B cell (primary cell): ENCODE results near the gene FAM229A. TPM values are rescaled to one million over a fixed set of nuclear protein-coding genes. Genes with fewer than 3 reads are reported as not detected.

Experiments used
- ATAC-seq: fragments of 200-7000 bp; cut with Tn5 transposase; one replicate; pipeline ENCODE4 v1.10.0; 2021; ENCODE audit warnings: low read depth, mild to moderate bottlenecking, moderate number of reproducible peaks, moderate library complexity
- CTCF ChIA-PET: fragments of 350-600 bp; sonication (Branson Sonifier 250); formaldehyde crosslinking; loops from one replicate; lab custom pipeline; 2021; ENCODE audit warnings: antibody characterized with exemption, inconsistent platforms; lab: Charles Lee
- POLR2A ChIA-PET: fragments of 350-600 bp; sonication (Branson Sonifier 250); formaldehyde crosslinking; loops from one replicate; lab custom pipeline; 2021; ENCODE audit warnings: antibody characterized with exemption; lab: Charles Lee
- DNase-seq: peaks from one replicate; pipeline ENCODE4 v3.0.0; 2013
- H2AFZ ChIP-seq: 2 replicates; pipeline ENCODE4 v1.6.1; 2012; ENCODE audit warnings: mild to moderate bottlenecking, low read depth, low read length; ENCODE audit not compliant: insufficient read depth, poor library complexity, severe bottlenecking
- H3K27ac ChIP-seq, 2 donors: 1 replicate in 1 of 2; 2 replicates in 1 of 2; pipeline ENCODE4 v1.5.1; 2012 to 2013; ENCODE audit warnings: low read length in 2 of 2, mild to moderate bottlenecking in 2 of 2, moderate library complexity in 1 of 2
- H3K27me3 ChIP-seq, 4 experiments: fragments of 200-600 bp in 1 of 4; sonication (generic) in 1 of 4; replicated peaks in 1 of 4; 1 replicate in 2 of 4; 2 replicates in 2 of 4; pipeline versions ENCODE4 v1.6.1 to v1.7.0; 2013 to 2016; ENCODE audit warnings: low read length in 3 of 4, mild to moderate bottlenecking in 2 of 4, mixed read lengths in 1 of 4, moderate library complexity in 1 of 4; ENCODE audit not compliant: insufficient read depth in 4 of 4, control insufficient read depth in 3 of 4; ENCODE audit errors: control extremely low read depth in 1 of 4
- H3K36me3 ChIP-seq, 2 experiments: replicated peaks in 1 of 2; 1 replicate in 1 of 2; 2 replicates in 1 of 2; pipeline versions ENCODE4 v1.6.1 to v1.7.1; 2013; ENCODE audit warnings: low read length in 1 of 2; ENCODE audit not compliant: insufficient read depth in 2 of 2, control insufficient read depth in 1 of 2; ENCODE audit errors: control extremely low read depth in 1 of 2, extremely low read depth in 1 of 2
- H3K4me1 ChIP-seq, 2 donors: fragments of 200-600 bp in 1 of 2; sonication (generic) in 1 of 2; 1 replicate in 1 of 2; 2 replicates in 1 of 2; pipeline versions ENCODE4 v1.5.1 to v1.6.1; 2013 to 2017; ENCODE audit warnings: low read length in 2 of 2; ENCODE audit not compliant: control insufficient read depth in 2 of 2, insufficient read depth in 2 of 2
- H3K4me2 ChIP-seq: replicated peaks from 2 replicates; pipeline ENCODE3; 2012; ENCODE audit warnings: mild to moderate bottlenecking, low read depth, low read length; ENCODE audit not compliant: poor library complexity, severe bottlenecking
- H3K4me3 ChIP-seq, 5 experiments: fragments of 200-600 bp in 1 of 5; sonication (generic) in 1 of 5; 1 replicate in 3 of 5; 2 replicates in 2 of 5; pipeline versions ENCODE4 v1.5.1 to v1.7.0; 2011 to 2016; ENCODE audit warnings: low read length in 4 of 5, mild to moderate bottlenecking in 4 of 5, low read depth in 2 of 5, control low read depth in 1 of 5, moderate library complexity in 1 of 5; ENCODE audit not compliant: insufficient read depth in 1 of 5; ENCODE audit errors: control extremely low read depth in 1 of 5, extremely low read depth in 1 of 5
- H3K79me2 ChIP-seq: fragments of 200-600 bp; sonication (generic); one replicate; pipeline ENCODE4 v1.6.0; 2016; ENCODE audit warnings: low read length; ENCODE audit not compliant: control insufficient read depth, insufficient read depth
- H3K9ac ChIP-seq: fragments of 200-600 bp; sonication (generic); 2 replicates; pipeline ENCODE4 v1.6.1; 2017; ENCODE audit warnings: mild to moderate bottlenecking, low read length, moderate library complexity
- H3K9me3 ChIP-seq, 3 donors: one replicate each; pipeline versions ENCODE4 v1.6.1 to v1.7.1; 2013; ENCODE audit warnings: low read length in 2 of 3; ENCODE audit not compliant: control insufficient read depth in 2 of 3, insufficient read depth in 1 of 3; ENCODE audit errors: control extremely low read depth in 1 of 3
- H4K20me1 ChIP-seq: 2 replicates; pipeline ENCODE4 v1.6.0; 2012; ENCODE audit warnings: mild to moderate bottlenecking, low read length; ENCODE audit not compliant: insufficient read depth, control insufficient read depth, poor library complexity, severe bottlenecking
- H3K27ac Mint-ChIP-seq: one replicate; pipeline ENCODE4 v1.8.0; 2021; ENCODE audit warnings: mixed read lengths
- H3K27me3 Mint-ChIP-seq: one replicate; pipeline ENCODE4 v1.8.0; 2021; ENCODE audit warnings: mixed read lengths
- H3K4me1 Mint-ChIP-seq: one replicate; pipeline ENCODE4 v1.8.0; 2021; ENCODE audit warnings: mixed read lengths
- H3K4me3 Mint-ChIP-seq: one replicate; pipeline ENCODE4 v1.8.0; 2021; ENCODE audit warnings: mixed read lengths
- H3K9me3 Mint-ChIP-seq: one replicate; pipeline ENCODE4 v1.8.0; 2022; ENCODE audit warnings: mixed read lengths; ENCODE audit not compliant: insufficient read depth
- EZH2 ChIP-seq: IDR thresholded peaks from 2 replicates; pipeline ENCODE4 v1.6.1; 2012; ENCODE audit warnings: borderline replicate concordance, low read depth, mild to moderate bottlenecking, moderate library complexity, low read length; ENCODE audit not compliant: insufficient read depth, poor library complexity, severe bottlenecking
- WGBS: methylation state at CpG from one replicate; pipeline ENCODE4 v1.1.5; 2013; ENCODE audit warnings: missing lambda C conversion rate; ENCODE audit not compliant: insufficient coverage; 5-methylcytosine and 5-hydroxymethylcytosine counted together
- intact Hi-C: fragments of 100-400 bp; cut with micrococcal nuclease; formaldehyde crosslinking; loops from one replicate; pipeline ENCODE4 v1.10.0; 2022
- polyA plus RNA-seq: library from polyadenylated mRNA; depleted of rRNA; stranded (reverse); fragments of >200 nt; gene quantifications from 2 replicates; pipeline ENCODE4 v1.2.3, GENCODE V29; 2012
- total RNA-seq, 2 donors: library from RNA; stranded (reverse); fragments of 120-200 nt in 1 of 2; gene quantifications; 1 replicate in 1 of 2; 2 replicates in 1 of 2; pipeline versions ENCODE4 v1.2.3 to v1.2.4, GENCODE V29; 2013 to 2022
- TF ChIP-seq, protein P1 (sequence below): fragments of 200-600 bp; IDR thresholded peaks from one replicate; pipeline ENCODE4 v1.8.0; 2022; ENCODE audit warnings: antibody characterized with exemption, mild to moderate bottlenecking

The FAM229A gene
- total and polyA plus RNA-seq, 2 donors (not counting 1 experiment from before 2014, with no cell fraction given): 33.3 to 33.8 TPM

DNA sequence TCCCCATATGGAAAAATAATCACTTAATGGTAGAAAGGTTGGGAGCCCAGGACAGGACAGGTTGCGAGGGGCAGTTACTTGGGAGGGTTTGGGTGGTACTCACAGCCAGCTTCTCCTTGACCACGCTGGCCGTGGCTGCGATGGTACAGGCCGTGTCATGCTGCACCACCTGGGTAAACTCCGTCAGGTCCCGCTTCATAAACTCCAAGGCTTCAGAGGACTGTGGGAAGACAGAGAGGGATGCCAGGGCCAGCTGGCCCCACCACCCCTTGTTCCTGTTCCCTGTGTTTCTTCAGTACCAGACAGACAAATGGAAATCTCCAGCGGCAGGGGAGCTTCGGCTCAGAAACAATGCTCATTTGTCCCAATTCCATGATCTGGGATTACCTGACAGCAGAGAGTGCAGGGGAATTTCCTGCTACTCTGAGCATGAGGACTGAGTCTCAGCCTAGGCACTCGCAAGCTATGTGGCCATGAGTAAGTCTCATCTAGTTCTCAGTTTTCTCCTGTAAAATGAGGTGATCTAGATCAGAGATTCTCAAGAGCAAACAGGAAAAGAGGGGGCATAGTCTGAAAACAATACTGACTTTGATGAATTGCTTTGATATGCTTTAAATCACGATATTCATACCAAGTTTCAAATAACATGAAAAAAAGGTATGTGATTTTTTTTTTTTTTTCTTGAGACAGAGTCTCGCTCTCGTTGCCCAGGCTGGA, 24.5 kb upstream of the FAM229A start:
- ChIA-PET POLR2A (no interaction called here), CTCF (interaction anchor here (0.7 to 1.1 kb wide), 2 partner anchors 171 to 317 kb away, joined by 3 read pairs; no protein-coding TSS in a partner anchor)
- H3K27ac Mint-ChIP-seq: no peak overlapping the region

GRCh38 chr1:32380057-32380456, 17.8 kb upstream of the FAM229A start:
- TF ChIP-seq, protein P1, sequence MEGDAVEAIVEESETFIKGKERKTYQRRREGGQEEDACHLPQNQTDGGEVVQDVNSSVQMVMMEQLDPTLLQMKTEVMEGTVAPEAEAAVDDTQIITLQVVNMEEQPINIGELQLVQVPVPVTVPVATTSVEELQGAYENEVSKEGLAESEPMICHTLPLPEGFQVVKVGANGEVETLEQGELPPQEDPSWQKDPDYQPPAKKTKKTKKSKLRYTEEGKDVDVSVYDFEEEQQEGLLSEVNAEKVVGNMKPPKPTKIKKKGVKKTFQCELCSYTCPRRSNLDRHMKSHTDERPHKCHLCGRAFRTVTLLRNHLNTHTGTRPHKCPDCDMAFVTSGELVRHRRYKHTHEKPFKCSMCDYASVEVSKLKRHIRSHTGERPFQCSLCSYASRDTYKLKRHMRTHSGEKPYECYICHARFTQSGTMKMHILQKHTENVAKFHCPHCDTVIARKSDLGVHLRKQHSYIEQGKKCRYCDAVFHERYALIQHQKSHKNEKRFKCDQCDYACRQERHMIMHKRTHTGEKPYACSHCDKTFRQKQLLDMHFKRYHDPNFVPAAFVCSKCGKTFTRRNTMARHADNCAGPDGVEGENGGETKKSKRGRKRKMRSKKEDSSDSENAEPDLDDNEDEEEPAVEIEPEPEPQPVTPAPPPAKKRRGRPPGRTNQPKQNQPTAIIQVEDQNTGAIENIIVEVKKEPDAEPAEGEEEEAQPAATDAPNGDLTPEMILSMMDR: no peak
- TF ChIP-seq EZH2: no peak
- POLR2A ChIA-PET: interaction anchor here (0.6 to 1.1 kb wide), 2 partner anchors 20 to 949 kb away, joined by 3 to 4 read pairs; no protein-coding TSS in a partner anchor
- H4K20me1 ChIP-seq: peaks cover 9% of the 10 kb centered on the region
- no peak overlapping the region for H3K4me3 Mint-ChIP-seq
- H3K79me2 ChIP-seq: peaks cover 10% of the 10 kb centered on the region
- no peaks in the 10 kb centered on the region for H3K27me3 Mint-ChIP-seq
- no peak overlapping the region for H2AFZ ChIP-seq
- no peak overlapping the region for H3K4me3 ChIP-seq
- no peak for DNase-seq
- CTCF ChIA-PET: interaction anchor here (1.3 kb wide), 1 partner anchor 164 kb away, joined by 3 read pairs; no protein-coding TSS in a partner anchor
- no peaks in the 10 kb centered on the region for H3K4me1 ChIP-seq
- H3K4me1 Mint-ChIP-seq: no peaks in the 10 kb centered on the region
- no peak for ATAC-seq
- H3K27ac ChIP-seq: no peak overlapping the region
- H3K4me2 ChIP-seq: no peak overlapping the region
- intact Hi-C loops: no loop called here
- H3K36me3 ChIP-seq: peaks cover 11 to 97% of the 10 kb centered on the region in 2 experiments
- H3K9me3 Mint-ChIP-seq: no peaks in the 10 kb centered on the region
- H3K27me3 ChIP-seq: no peaks in the 10 kb centered on the region
- 90% methylated on average over 5 of the region's 9 CpGs for WGBS
- H3K27ac Mint-ChIP-seq: no peak overlapping the region
- no peak overlapping the region for H3K9ac ChIP-seq
- no peaks in the 10 kb centered on the region for H3K9me3 ChIP-seq

More for the DNA sequence above, 24.5 kb upstream of the FAM229A start:
- TF ChIP-seq, protein P1: no peak
- Histone ChIP-seq H2AFZ (no peak overlapping the region), H3K4me1 (peaks cover 0 to 4% of the 10 kb centered on the region in 2 donors), H3K9me3 (no peaks in the 10 kb centered on the region), H3K79me2 (peaks cover 64% of the 10 kb centered on the region), H3K27me3 (no peaks in the 10 kb centered on the region), H3K4me2 (no peak overlapping the region), H3K27ac (no peak overlapping the region), H3K4me3 (no peak overlapping the region), H4K20me1 (peaks cover 48% of the 10 kb centered on the region), H3K9ac (no peak overlapping the region), H3K36me3 (peaks cover 18 to 85% of the 10 kb centered on the region in 2 experiments)
- H3K27me3 Mint-ChIP-seq: no peaks in the 10 kb centered on the region
- intact Hi-C loops: no loop called here
- no peaks in the 10 kb centered on the region for H3K4me1 Mint-ChIP-seq
- H3K4me3 Mint-ChIP-seq: no peak overlapping the region
- DNase-seq: no peak
- no peaks in the 10 kb centered on the region for H3K9me3 Mint-ChIP-seq
- 93% methylated on average over 9 of the region's 13 CpGs for WGBS
- ATAC-seq: no peak
